ENCODE data around the gene ELOVL3.

GRCh38 chr10:102220612-102221011, 5.5 kb upstream of the ELOVL3 start:
- TF ChIP-seq, protein P1, sequence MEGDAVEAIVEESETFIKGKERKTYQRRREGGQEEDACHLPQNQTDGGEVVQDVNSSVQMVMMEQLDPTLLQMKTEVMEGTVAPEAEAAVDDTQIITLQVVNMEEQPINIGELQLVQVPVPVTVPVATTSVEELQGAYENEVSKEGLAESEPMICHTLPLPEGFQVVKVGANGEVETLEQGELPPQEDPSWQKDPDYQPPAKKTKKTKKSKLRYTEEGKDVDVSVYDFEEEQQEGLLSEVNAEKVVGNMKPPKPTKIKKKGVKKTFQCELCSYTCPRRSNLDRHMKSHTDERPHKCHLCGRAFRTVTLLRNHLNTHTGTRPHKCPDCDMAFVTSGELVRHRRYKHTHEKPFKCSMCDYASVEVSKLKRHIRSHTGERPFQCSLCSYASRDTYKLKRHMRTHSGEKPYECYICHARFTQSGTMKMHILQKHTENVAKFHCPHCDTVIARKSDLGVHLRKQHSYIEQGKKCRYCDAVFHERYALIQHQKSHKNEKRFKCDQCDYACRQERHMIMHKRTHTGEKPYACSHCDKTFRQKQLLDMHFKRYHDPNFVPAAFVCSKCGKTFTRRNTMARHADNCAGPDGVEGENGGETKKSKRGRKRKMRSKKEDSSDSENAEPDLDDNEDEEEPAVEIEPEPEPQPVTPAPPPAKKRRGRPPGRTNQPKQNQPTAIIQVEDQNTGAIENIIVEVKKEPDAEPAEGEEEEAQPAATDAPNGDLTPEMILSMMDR (optimal IDR thresholded peaks at IDR 0.05 in 1 of 3, IDR thresholded peaks at IDR 0.05 in 1 of 3, conservative IDR thresholded peaks at IDR 0.05 in 1 of 3; ENCODE audit: extremely low read depth in 1 of 3, insufficient read depth in 2 of 3, low read length in 3 of 3): no peak
- no peak for TF ChIP-seq EZH2 (IDR thresholded peaks at IDR 0.05; ENCODE audit: low read length)

Data from keratinocyte (primary cell).